Vagina (tissue), 2 donors: ENCODE measurements around the gene SYT12.

Experiments
- CTCF ChIP-seq, 3 experiments: fragments of 450-650 bp in 2 of 3; fragments of 200-600 bp in 1 of 3; sonication (generic) in 1 of 3; IDR thresholded peaks; one replicate each; pipeline ENCODE4 v1.5.1; 2017 to 2019; ENCODE audit warnings: antibody characterized with exemption in 3 of 3, mild to moderate bottlenecking in 2 of 3, moderate library complexity in 2 of 3
- POLR2AphosphoS5 ChIP-seq, 2 donors: sonication (generic); formaldehyde crosslinking; IDR thresholded peaks; one replicate each; pipeline ENCODE4 v1.9.0; 2017; ENCODE audit warnings: antibody characterized with exemption in 2 of 2, mild to moderate bottlenecking in 2 of 2, low read depth in 1 of 2; ENCODE audit not compliant: insufficient read depth in 1 of 2

GRCh38 chr11:67050139-67050538, 27.2 kb downstream of the SYT12 start:
- no peak for TF ChIP-seq POLR2AphosphoS5 (IDR thresholded peaks at IDR 0.05; ENCODE audit: insufficient read depth in 1 of 2, low read depth in 1 of 2)
- TF ChIP-seq CTCF (IDR thresholded peaks at IDR 0.05): no peak
